NB4 (cell line): Measurements from ENCODE around the gene ZNF3.
A peak's percentile ranks its signal among the peaks of the same experiment; 100 is the strongest.

Source experiments
- DNase-seq: peaks from one replicate; pipeline ENCODE4 v3.0.0; 2010; ENCODE audit warnings: low read depth
- H3K4me3 ChIP-seq: one replicate; pipeline ENCODE4 v1.5.1; 2011; ENCODE audit warnings: mild to moderate bottlenecking, low read depth, low read length, moderate library complexity
- MYC ChIP-seq: IDR thresholded peaks from 2 replicates; pipeline ENCODE4 v1.6.1; 2011; ENCODE audit warnings: low read depth, low read length
- POLR2A ChIP-seq: IDR thresholded peaks from 2 replicates; pipeline ENCODE4 v1.6.1; 2011; ENCODE audit warnings: mild to moderate bottlenecking; ENCODE audit not compliant: insufficient read length; ENCODE audit errors: extremely low read depth
- TF ChIP-seq, protein P1 (sequence below): IDR thresholded peaks from 2 replicates; pipeline ENCODE4 v1.6.1; 2011; ENCODE audit warnings: low read depth, low read length
- TF ChIP-seq, protein P2 (sequence below): IDR thresholded peaks from one replicate; pipeline ENCODE4 v1.5.1; 2012; ENCODE audit warnings: low read depth, low read length

Gene ZNF3

DNA sequence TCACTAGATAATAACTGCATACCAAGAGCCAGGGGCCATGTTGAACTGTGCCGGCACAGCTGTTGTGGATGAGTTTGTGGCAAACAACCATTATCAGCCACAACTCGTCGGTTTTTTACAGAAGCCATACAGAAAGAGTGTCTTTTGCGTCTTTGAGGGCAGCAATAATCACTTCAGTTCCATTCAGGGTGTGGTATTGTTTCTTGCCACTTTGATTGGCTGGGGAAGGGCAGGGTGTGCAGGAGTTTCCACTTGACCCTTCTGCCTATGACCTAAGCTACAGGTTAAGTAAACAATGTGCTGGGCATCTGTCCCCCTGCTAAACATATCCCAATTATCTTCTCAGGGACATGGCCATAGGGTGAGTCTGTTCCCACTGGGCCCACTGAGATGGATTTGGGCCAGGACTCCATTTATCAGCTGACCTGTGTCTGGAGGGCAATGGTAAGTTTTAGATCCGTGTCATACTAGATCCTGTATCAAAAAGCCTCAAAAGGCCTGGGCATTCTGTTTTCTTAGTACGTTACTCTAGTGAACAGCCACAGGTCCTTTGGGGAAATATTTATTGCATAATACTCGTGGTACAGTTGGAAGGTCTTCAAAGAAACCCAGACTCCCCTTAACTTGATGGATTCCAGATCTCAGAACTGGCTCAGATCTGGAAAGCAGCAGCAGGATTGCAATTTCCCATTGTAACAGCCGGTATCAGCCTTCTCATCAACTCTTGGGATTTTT is 15.9 kb downstream of the ZNF3 start:
- H3K4me3 ChIP-seq = no peak overlapping the region
- TF ChIP-seq, protein P1, sequence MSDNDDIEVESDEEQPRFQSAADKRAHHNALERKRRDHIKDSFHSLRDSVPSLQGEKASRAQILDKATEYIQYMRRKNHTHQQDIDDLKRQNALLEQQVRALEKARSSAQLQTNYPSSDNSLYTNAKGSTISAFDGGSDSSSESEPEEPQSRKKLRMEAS = no peak
- TF ChIP-seq MYC (no peak), POLR2A (no peak)
- TF ChIP-seq, protein P2, sequence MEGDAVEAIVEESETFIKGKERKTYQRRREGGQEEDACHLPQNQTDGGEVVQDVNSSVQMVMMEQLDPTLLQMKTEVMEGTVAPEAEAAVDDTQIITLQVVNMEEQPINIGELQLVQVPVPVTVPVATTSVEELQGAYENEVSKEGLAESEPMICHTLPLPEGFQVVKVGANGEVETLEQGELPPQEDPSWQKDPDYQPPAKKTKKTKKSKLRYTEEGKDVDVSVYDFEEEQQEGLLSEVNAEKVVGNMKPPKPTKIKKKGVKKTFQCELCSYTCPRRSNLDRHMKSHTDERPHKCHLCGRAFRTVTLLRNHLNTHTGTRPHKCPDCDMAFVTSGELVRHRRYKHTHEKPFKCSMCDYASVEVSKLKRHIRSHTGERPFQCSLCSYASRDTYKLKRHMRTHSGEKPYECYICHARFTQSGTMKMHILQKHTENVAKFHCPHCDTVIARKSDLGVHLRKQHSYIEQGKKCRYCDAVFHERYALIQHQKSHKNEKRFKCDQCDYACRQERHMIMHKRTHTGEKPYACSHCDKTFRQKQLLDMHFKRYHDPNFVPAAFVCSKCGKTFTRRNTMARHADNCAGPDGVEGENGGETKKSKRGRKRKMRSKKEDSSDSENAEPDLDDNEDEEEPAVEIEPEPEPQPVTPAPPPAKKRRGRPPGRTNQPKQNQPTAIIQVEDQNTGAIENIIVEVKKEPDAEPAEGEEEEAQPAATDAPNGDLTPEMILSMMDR = no peak

DNA sequence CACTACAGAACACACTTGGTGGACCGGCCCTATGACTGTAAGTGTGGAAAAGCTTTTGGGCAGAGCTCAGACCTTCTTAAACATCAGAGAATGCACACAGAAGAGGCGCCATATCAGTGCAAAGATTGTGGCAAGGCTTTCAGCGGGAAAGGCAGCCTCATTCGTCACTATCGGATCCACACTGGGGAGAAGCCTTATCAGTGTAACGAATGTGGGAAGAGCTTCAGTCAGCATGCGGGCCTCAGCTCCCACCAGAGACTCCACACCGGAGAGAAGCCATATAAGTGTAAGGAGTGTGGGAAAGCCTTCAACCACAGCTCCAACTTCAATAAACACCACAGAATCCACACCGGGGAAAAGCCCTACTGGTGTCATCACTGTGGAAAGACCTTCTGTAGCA is 17.4 kb downstream of the ZNF3 start:
- no peak for TF ChIP-seq POLR2A
- TF ChIP-seq, protein P2 = no peak
- TF ChIP-seq MYC = no peak
- TF ChIP-seq, protein P1 = no peak
- no peak overlapping the region for H3K4me3 ChIP-seq
- DNase-seq = no peak

More for the DNA sequence above, 15.9 kb downstream of the ZNF3 start:
- peak; percentile 78 for DNase-seq

DNA sequence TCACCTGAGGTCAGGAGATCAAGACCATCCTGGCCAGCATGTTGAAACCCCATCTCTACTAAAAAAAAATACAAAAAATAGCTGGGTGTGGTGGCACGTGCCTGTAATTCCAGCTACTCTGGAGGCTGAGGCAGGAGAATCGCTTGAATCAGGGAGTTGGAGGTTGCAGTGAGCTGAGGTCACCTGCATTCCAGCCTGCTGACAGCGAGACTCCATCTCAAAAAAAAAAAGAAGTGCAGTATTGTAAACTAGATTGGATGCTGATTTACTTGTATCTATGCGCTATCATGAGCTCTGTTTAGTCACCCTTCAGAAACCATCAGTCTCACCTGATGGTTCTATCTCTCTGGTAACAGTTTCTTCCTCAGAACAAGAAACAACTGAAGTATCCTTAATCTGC is 18.1 kb downstream of the ZNF3 start:
- no peak for TF ChIP-seq MYC
- no peak for DNase-seq
- no peak overlapping the region for H3K4me3 ChIP-seq

DNA sequence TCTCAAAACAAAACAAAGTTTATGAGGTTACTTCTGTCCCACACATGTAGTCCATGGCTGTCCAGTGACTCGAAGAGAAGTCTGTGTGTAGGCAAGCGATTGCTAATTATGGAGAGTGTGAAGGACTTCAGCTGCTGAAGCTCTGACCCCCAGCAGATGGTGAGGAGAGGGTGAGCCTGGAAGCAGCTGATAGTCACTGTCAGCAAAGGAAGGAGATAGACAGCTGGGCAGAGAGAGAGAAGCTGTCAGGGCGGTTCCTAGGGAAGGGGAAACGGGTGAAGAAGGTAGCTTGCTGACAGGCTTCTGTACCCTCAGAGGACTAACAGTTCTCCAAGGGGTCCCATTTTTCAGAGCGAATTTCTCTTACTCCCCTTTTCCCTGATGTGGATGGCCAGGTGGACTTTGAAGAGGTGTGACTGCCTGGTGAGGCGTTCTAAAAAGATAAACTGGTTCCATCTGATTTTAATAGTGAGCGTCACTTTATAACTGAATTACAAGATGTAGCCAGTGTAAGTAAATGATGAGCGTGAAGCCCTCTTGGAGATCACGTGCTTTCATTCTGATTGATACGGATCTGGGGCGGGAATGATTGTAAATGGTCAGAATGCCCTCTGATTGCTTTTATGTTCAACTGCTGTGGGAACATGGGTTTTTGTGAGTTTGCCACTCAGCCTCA is 19.9 kb downstream of the ZNF3 start:
- no peak overlapping the region for H3K4me3 ChIP-seq
- TF ChIP-seq, protein P1 = no peak
- TF ChIP-seq, protein P2 = no peak
- TF ChIP-seq POLR2A (no peak), MYC (no peak)
- DNase-seq = no peak

DNA sequence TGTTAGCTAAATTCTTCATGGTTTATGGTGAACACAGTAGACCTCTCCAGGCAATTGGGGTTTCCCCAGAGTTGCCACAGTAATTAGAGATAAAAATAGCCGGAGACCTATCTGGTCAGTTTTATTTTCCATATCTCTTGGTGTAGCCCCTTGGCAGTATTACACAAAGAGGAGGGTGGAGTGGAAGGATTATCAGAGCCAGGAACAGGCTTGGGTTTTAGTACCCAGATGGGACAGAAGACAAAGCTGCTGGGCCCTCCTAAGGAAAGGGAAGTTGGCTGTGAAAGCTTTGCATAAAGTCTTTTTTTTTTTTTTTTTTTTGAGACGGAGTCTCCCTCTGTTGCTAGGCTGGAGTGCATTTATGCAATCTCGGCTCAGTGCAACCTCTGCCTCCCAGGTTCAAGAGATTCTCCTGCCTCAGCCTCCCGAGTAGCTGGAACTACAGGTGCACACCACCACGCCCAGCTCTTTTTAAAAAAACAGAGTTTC is 22.2 kb downstream of the ZNF3 start:
- H3K4me3 ChIP-seq = no peak overlapping the region
- DNase-seq = no peak
- TF ChIP-seq, protein P1 = no peak
- TF ChIP-seq, protein P2 = no peak
- TF ChIP-seq MYC = no peak
- no peak for TF ChIP-seq POLR2A

DNA sequence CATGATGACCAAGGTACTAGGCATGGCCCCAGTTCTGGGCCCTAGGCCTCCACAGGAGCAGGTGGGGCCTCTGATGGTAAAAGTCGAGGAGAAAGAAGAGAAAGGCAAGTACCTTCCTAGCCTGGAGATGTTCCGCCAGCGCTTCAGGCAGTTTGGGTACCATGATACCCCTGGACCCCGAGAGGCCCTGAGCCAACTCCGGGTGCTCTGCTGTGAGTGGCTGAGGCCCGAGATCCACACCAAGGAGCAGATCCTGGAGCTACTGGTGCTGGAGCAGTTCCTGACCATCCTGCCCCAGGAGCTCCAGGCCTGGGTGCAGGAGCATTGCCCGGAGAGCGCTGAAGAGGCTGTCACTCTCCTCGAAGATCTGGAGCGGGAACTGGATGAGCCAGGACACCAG is 24.5 kb downstream of the ZNF3 start:
- no peak for DNase-seq
- TF ChIP-seq MYC = no peak
- no peak overlapping the region for H3K4me3 ChIP-seq
